Testis (tissue), 3 donors: ENCODE results near the gene GABRQ. TPM values are rescaled to one million over a fixed set of nuclear protein-coding genes. Genes with fewer than 3 reads are reported as not detected.
"Not testable (repeated sequence)": the region's sequence is repeated elsewhere in the genome, so short reads cannot be mapped to it uniquely, and the experiment has no call there.

Experiments used
- DNase-seq: peaks from one replicate; pipeline ENCODE4 v3.0.0-alpha.2; 2019
- H3K27ac ChIP-seq, 2 donors: fragments of 200-600 bp; sonication (generic); one replicate each; pipeline ENCODE4 v1.5.1; 2019
- H3K27me3 ChIP-seq: fragments of 200-600 bp; sonication (generic); one replicate; pipeline ENCODE4 v1.5.1; 2019
- H3K36me3 ChIP-seq: fragments of 200-600 bp; sonication (generic); one replicate; pipeline ENCODE4 v1.5.1; 2017; ENCODE audit warnings: low read depth; ENCODE audit errors: missing control alignments
- H3K4me1 ChIP-seq: fragments of 200-600 bp; sonication (generic); one replicate; pipeline ENCODE4 v1.5.1; 2019
- H3K4me3 ChIP-seq, 2 donors: fragments of 200-600 bp; sonication (generic); one replicate each; pipeline ENCODE4 v1.5.1; 2017 to 2019
- H3K9me3 ChIP-seq: fragments of 200-600 bp; sonication (generic); one replicate; pipeline ENCODE4 v1.5.1; 2017
- WGBS, 2 donors: methylation state at CpG; one replicate each; pipeline ENCODE4 v1.1.5; 2018; 5-methylcytosine and 5-hydroxymethylcytosine counted together
- intact Hi-C: fragments of 100-400 bp; cut with DNase I; formaldehyde crosslinking; loops from one replicate; pipeline ENCODE4 v1.15.1; 2023; ENCODE audit warnings: low total_unique reads
- polyA plus RNA-seq: library from polyadenylated mRNA; stranded (reverse); fragments of 350-450 nt; fragmentation: Illumina TruSeq; extraction: RNeasy Lipid Tissue Mini Kit (QIAGEN cat#74804); gene quantifications from one replicate; pipeline ENCODE4 v1.2.3, GENCODE V29; 2014; ENCODE audit warnings: low read depth, low replicate concordance; ENCODE audit not compliant: insufficient read depth
- total RNA-seq, 2 donors: library from RNA; depleted of rRNA; stranded (reverse); fragments of >200 nt; gene quantifications; one replicate each; pipeline ENCODE4 v1.2.3, GENCODE V29; 2016

GABRQ gene
- total and polyA plus RNA-seq, 3 donors from 2014 or later = 2.4 to 9.6 (median 3.5) TPM

DNA sequence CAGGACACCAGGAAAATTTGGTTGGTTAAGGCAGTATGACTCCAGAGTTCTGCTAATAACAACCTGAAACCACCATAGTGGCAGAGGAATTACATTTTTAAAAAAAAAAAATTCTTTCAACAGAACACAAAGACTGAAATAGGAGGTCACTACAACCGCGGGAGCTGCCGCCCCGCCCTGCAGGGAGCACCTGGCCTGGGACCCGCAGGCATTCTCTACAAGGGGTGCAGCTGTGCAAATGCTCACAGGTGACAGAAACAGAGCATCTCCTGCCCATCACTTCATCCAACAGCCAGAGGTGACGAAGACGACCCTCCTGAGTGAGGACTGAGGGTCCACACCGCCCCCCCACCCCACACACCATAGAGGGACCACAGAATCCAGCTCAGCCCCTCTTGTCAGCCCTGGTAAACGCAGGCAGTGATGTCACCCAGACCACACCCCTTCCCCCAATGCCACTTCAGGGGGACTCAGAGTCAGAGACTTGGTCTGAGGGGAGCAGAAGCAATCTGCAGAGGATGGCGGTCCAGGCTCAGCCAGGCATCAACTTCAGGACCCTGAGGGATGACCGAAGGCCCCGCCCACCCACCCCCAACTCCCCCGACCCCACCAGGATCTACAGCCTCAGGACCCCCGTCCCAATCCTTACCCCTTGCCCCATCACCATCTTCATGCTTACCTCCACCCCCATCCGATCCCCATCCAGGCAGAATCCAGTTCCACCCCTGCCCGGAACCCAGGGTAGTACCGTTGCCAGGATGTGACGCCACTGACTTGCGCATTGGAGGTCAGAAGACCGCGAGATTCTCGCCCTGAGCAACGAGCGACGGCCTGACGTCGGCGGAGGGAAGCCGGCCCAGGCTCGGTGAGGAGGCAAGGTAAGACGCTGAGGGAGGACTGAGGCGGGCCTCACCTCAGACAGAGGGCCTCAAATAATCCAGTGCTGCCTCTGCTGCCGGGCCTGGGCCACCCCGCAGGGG is 60.5 kb downstream of the GABRQ start, which contains the start of gene MAGEA3:
MAGEA3 (plus strand) TSS at position 843 of the 980 bp plus-strand sequence. CDS start 2,039 bp downstream, outside the sequence.
- H3K36me3 ChIP-seq, H3K27me3 ChIP-seq, H3K27ac ChIP-seq, DNase-seq, H3K9me3 ChIP-seq, H3K4me3 ChIP-seq, intact Hi-C loops, H3K4me1 ChIP-seq: not testable (repeated sequence)
- WGBS, 2 donors = 75% methylated on average over 5 of the region's 34 CpGs; no CpG with 5 or more reads in 1 of the 2 donors

DNA sequence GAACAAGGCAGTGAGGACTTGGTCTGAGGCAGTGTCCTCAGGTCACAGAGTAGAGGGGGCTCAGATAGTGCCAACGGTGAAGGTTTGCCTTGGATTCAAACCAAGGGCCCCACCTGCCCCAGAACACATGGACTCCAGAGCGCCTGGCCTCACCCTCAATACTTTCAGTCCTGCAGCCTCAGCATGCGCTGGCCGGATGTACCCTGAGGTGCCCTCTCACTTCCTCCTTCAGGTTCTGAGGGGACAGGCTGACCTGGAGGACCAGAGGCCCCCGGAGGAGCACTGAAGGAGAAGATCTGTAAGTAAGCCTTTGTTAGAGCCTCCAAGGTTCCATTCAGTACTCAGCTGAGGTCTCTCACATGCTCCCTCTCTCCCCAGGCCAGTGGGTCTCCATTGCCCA is 62.7 kb downstream of the GABRQ start:
- intact Hi-C loops, DNase-seq, H3K9me3 ChIP-seq, H3K4me3 ChIP-seq, H3K27me3 ChIP-seq, H3K27ac ChIP-seq, H3K4me1 ChIP-seq, H3K36me3 ChIP-seq: not testable (repeated sequence)
- 100% methylated on average over 3 of the region's 5 CpGs; no CpG with 5 or more reads in 1 of the 2 donors for WGBS, 2 donors

DNA sequence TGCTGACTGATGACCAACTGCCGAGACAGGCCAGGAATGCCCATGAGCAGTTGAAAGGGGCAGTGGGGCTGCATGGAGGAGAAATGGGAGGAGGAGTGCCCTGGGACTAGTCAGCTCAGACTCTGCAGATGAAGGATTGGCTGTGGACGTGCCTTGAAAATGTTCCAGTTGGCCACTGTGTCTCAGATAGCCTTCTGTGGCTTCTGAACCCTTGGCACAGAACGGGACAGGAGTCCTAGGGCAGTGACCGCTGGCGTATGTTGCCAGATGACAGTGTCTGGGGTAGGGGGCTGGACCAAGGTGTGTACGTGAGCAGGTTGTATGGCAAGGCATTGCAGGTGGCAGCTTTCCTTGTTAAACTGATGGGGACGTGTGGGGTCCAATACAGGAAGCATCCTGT is 68.8 kb downstream of the GABRQ start:
- H3K27ac ChIP-seq, H3K27me3 ChIP-seq, H3K36me3 ChIP-seq, intact Hi-C loops, DNase-seq, H3K4me3 ChIP-seq, H3K4me1 ChIP-seq, H3K9me3 ChIP-seq: not testable (repeated sequence)
- 94% methylated on average over 5 of the region's 7 CpGs; no CpG with 5 or more reads in 1 of the 2 donors for WGBS, 2 donors

Other genes with a start within 250 kb of the GABRQ start
- 1 to 10 TPM; 1.5 TPM for gene GABRA3, start 186.6 kb upstream of the GABRQ start, total RNA-seq
- 0.90 TPM for gene GABRA3, start 186.6 kb upstream of the GABRQ start, polyA plus RNA-seq
- 10 to 100 TPM; 16.0 to 16.3 TPM for gene MAGEA3, start 60.9 kb downstream of the GABRQ start, total RNA-seq
- gene MAGEA3, start 60.9 kb downstream of the GABRQ start, polyA plus RNA-seq = 16.1 TPM
- gene CSAG2, start 71.4 kb downstream of the GABRQ start, total RNA-seq = under 1 TPM in 1 of 2 donors, not detected in 1; 0.50 TPM
- gene CSAG2, start 71.4 kb downstream of the GABRQ start, polyA plus RNA-seq = not detected
- 1 to 10 TPM; 2.1 to 8.6 TPM for gene MAGEA2B, start 76.7 kb downstream of the GABRQ start, total RNA-seq
- gene MAGEA2B, start 76.7 kb downstream of the GABRQ start, polyA plus RNA-seq = 4.9 TPM
- gene CSAG1, start 95.8 kb downstream of the GABRQ start, total RNA-seq = under 1 TPM in 1 of 2 donors, not detected in 1; 0.50 TPM
- 3.3 TPM for gene CSAG1, start 95.8 kb downstream of the GABRQ start, polyA plus RNA-seq
- gene MAGEA12, start 95.9 kb downstream of the GABRQ start, total RNA-seq = 10 to 100 TPM in 1 of 2 donors, 1 to 10 TPM in 1; 8.9 to 11.4 TPM
- 5.6 TPM for gene MAGEA12, start 95.9 kb downstream of the GABRQ start, polyA plus RNA-seq
- gene MAGEA2, start 115.9 kb downstream of the GABRQ start, total RNA-seq = 1 to 10 TPM; 6.1 to 9.2 TPM
- gene MAGEA2, start 115.9 kb downstream of the GABRQ start, polyA plus RNA-seq = 6.2 TPM
- 1 to 10 TPM; 1.9 to 6.0 TPM for gene CSAG3, start 121.3 kb downstream of the GABRQ start, total RNA-seq
- 6.0 TPM for gene CSAG3, start 121.3 kb downstream of the GABRQ start, polyA plus RNA-seq
- gene MAGEA6, start 131.8 kb downstream of the GABRQ start, total RNA-seq = 10 to 100 TPM; 11.0 to 11.3 TPM
- 13.4 TPM for gene MAGEA6, start 131.8 kb downstream of the GABRQ start, polyA plus RNA-seq
- 10 to 100 TPM; 27.0 to 32.4 TPM for gene CETN2, start 192.9 kb downstream of the GABRQ start, total RNA-seq
- gene CETN2, start 192.9 kb downstream of the GABRQ start, polyA plus RNA-seq = 43.8 TPM
- gene NSDHL, start 193.2 kb downstream of the GABRQ start, total RNA-seq = 10 to 100 TPM; 14.6 to 17.9 TPM
- 20.0 TPM for gene NSDHL, start 193.2 kb downstream of the GABRQ start, polyA plus RNA-seq